ENCODE results near the gene MRPL38.
"Not testable (repeated sequence)": the region's sequence is repeated elsewhere in the genome, so short reads cannot be mapped to it uniquely, and the experiment has no call there.

Gene MRPL38

GRCh38 chr17:75874323-75875181, 30.1 kb downstream of the MRPL38 start:
- DNase-seq, result no peak

GRCh38 chr17:75873587-75874322, 30.9 kb downstream of the MRPL38 start:
- no peak for DNase-seq

GRCh38 chr17:75872434-75873351, 32.0 kb downstream of the MRPL38 start:
- no peak for DNase-seq

- DNase-seq, result not testable (repeated sequence)
Observed at GRCh38 chr17:75870228-75870627, 34.5 kb downstream of the MRPL38 start.

GRCh38 chr17:75869282-75870141, 35.2 kb downstream of the MRPL38 start:
- no peak for DNase-seq

- not testable (repeated sequence) for DNase-seq
Observed at GRCh38 chr17:75868730-75869281, 35.9 kb downstream of the MRPL38 start.

- not testable (repeated sequence) for DNase-seq
Observed at GRCh38 chr17:75865404-75866188, 39.1 kb downstream of the MRPL38 start.

GRCh38 chr17:75864887-75865286, 39.8 kb downstream of the MRPL38 start:
- DNase-seq, result not testable (repeated sequence)

GRCh38 chr17:75864448-75864871, 40.2 kb downstream of the MRPL38 start:
- no peak for DNase-seq

GRCh38 chr17:75861927-75862317, 42.8 kb downstream of the MRPL38 start:
- DNase-seq, result no peak

GRCh38 chr17:75859358-75859757, 45.3 kb downstream of the MRPL38 start:
- not testable (repeated sequence) for DNase-seq

- DNase-seq, result no peak
Observed at GRCh38 chr17:75856062-75856756, 48.5 kb downstream of the MRPL38 start.

GRCh38 chr17:75855310-75856061, 49.2 kb downstream of the MRPL38 start, which contains the start of gene WBP2:
Gene WBP2 (minus strand): TSS chr17:75855335. CDS start chr17:75855297, 38 bp downstream.
- peak; percentile 100 for DNase-seq

GRCh38 chr17:75854881-75855309, 49.8 kb downstream of the MRPL38 start:
- DNase-seq, result no peak

- DNase-seq, result no peak
Observed at GRCh38 chr17:75854101-75854748, 50.5 kb downstream of the MRPL38 start.

- no peak for DNase-seq
Observed at GRCh38 chr17:75853433-75853832, 51.3 kb downstream of the MRPL38 start.

- DNase-seq, result not testable (repeated sequence)
Observed at GRCh38 chr17:75851693-75851991, 53.0 kb downstream of the MRPL38 start.

- DNase-seq, result no peak
Observed at GRCh38 chr17:75850928-75851692, 53.6 kb downstream of the MRPL38 start.

Measured in NCI-H1930 (cell line).